ENCODE measurements around the gene FBLN5. TPM values are rescaled to one million over a fixed set of nuclear protein-coding genes. Genes with fewer than 3 reads are reported as not detected.
"Not testable (repeated sequence)": the region's sequence is repeated elsewhere in the genome, so short reads cannot be mapped to it uniquely, and the experiment has no call there.

Gene FBLN5
- total RNA-seq, 1 donor from 2014 or later, result 0.26 TPM

GRCh38 chr14:91866511-91867295 lies 80.8 kb downstream of the FBLN5 start:
- DNase-seq (ENCODE audit: low read depth in 2 of 2), result no peak

- no peak for DNase-seq (ENCODE audit: low read depth in 2 of 2)
Observed at GRCh38 chr14:91866061-91866460, 81.4 kb downstream of the FBLN5 start.

GRCh38 chr14:91862417-91862816 lies 85.1 kb downstream of the FBLN5 start:
- DNase-seq (ENCODE audit: low read depth in 2 of 2), result no peak

- no peak for DNase-seq (ENCODE audit: low read depth in 2 of 2)
Observed at GRCh38 chr14:91861091-91861490, 86.4 kb downstream of the FBLN5 start.

- no peak for DNase-seq (ENCODE audit: low read depth in 2 of 2)
Observed at GRCh38 chr14:91860238-91860637, 87.3 kb downstream of the FBLN5 start.

GRCh38 chr14:91858536-91859275 lies 88.8 kb downstream of the FBLN5 start:
- DNase-seq (ENCODE audit: low read depth in 2 of 2), result peak; percentile 44 to 80

GRCh38 chr14:91857614-91858013 lies 89.9 kb downstream of the FBLN5 start:
- no peak for DNase-seq (ENCODE audit: low read depth in 2 of 2)

GRCh38 chr14:91854327-91854934 lies 93.1 kb downstream of the FBLN5 start:
- no peak for DNase-seq (ENCODE audit: low read depth in 2 of 2)

GRCh38 chr14:91851563-91851962 lies 95.9 kb downstream of the FBLN5 start:
- DNase-seq (ENCODE audit: low read depth in 2 of 2), result no peak

GRCh38 chr14:91848504-91849001 lies 98.9 kb downstream of the FBLN5 start:
- no peak for DNase-seq (ENCODE audit: low read depth in 2 of 2)

- DNase-seq (ENCODE audit: low read depth in 2 of 2), result no peak
Observed at GRCh38 chr14:91847693-91848092, 99.8 kb downstream of the FBLN5 start.

GRCh38 chr14:91845652-91846051 lies 101.8 kb downstream of the FBLN5 start:
- no peak for DNase-seq (ENCODE audit: low read depth in 2 of 2)

GRCh38 chr14:91845056-91845455 lies 102.4 kb downstream of the FBLN5 start:
- DNase-seq (ENCODE audit: low read depth in 2 of 2), result not testable (repeated sequence)

- DNase-seq (ENCODE audit: low read depth in 2 of 2), result peak in 1 of 2 donors; percentile 47
Observed at GRCh38 chr14:91844029-91844428, 103.5 kb downstream of the FBLN5 start.

GRCh38 chr14:91843437-91843836 lies 104.1 kb downstream of the FBLN5 start:
- no peak for DNase-seq (ENCODE audit: low read depth in 2 of 2)

GRCh38 chr14:91841065-91841464 lies 106.4 kb downstream of the FBLN5 start:
- no peak for DNase-seq (ENCODE audit: low read depth in 2 of 2)

- no peak for DNase-seq (ENCODE audit: low read depth in 2 of 2)
Observed at GRCh38 chr14:91839749-91840148, 107.7 kb downstream of the FBLN5 start.

GRCh38 chr14:91837076-91837475 lies 110.4 kb downstream of the FBLN5 start:
- no peak for DNase-seq (ENCODE audit: low read depth in 2 of 2)

- peak in 1 of 2 donors; percentile 30 for DNase-seq (ENCODE audit: low read depth in 2 of 2)
Observed at GRCh38 chr14:91835920-91836843, 111.3 kb downstream of the FBLN5 start.

- no peak for DNase-seq (ENCODE audit: low read depth in 2 of 2)
Observed at GRCh38 chr14:91835197-91835919, 112.1 kb downstream of the FBLN5 start.
